Muscle layer of colon (tissue), 2 donors: ENCODE measurements around the gene MAML1.
"Not testable (repeated sequence)": the region's sequence is repeated elsewhere in the genome, so short reads cannot be mapped to it uniquely, and the experiment has no call there.

Experiments used
- H3K27ac ChIP-seq: one replicate; pipeline ENCODE4 v1.7.0; 2013; ENCODE audit warnings: low read depth, mild to moderate bottlenecking, low read length, moderate library complexity
- H3K27me3 ChIP-seq, 2 donors: one replicate each; pipeline ENCODE4 v1.7.0; 2013; ENCODE audit warnings: low read length in 2 of 2, mild to moderate bottlenecking in 2 of 2; ENCODE audit not compliant: insufficient read depth in 2 of 2, control insufficient read depth in 1 of 2
- H3K36me3 ChIP-seq: one replicate; pipeline ENCODE4 v1.7.0; 2013; ENCODE audit warnings: mild to moderate bottlenecking, low read length; ENCODE audit not compliant: insufficient read depth
- H3K4me1 ChIP-seq: one replicate; pipeline ENCODE4 v1.7.0; 2013; ENCODE audit warnings: mild to moderate bottlenecking, low read length; ENCODE audit not compliant: insufficient read depth
- H3K4me3 ChIP-seq, 2 donors: one replicate each; pipeline ENCODE4 v1.7.0; 2013; ENCODE audit warnings: low read length in 2 of 2, low read depth in 1 of 2, mild to moderate bottlenecking in 1 of 2, moderate library complexity in 1 of 2
- H3K9ac ChIP-seq: one replicate; pipeline ENCODE4 v1.7.0; 2013; ENCODE audit warnings: low read length
- H3K9me3 ChIP-seq: one replicate; pipeline ENCODE4 v1.7.0; 2013; ENCODE audit warnings: mild to moderate bottlenecking, low read length
- donor health status: abdominal sarcoma.
- donor health status: Adenocarcinoma of cecum.

MAML1 gene

DNA sequence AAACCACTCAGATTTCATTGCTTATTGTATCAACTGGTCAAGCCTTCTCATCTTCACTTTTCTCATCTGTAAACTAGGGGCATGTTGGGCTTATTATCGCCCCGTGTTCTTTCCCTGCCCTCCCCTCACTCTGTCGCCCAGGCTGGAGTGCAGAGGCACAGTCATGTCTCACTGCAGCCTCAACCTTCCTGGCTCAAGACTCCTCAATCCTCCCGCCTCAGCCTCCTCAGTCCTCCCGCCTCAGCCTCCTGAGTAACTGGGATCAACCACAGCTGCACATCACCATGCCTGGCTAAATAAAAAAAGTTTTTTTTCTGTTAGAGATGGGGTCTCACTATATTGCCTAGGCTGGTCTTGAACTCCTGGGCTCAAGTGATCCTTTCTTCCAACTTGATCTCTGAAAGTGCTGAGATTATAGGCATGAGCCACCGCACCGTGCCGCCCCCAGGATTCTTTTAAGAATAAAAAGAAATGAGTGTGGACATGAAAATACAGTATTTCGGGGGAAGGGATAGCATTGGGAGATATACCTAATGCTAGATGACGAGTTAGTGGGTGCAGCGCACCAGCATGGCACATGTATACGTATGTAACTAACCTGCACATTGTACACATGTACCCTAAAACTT is 2.0 kb downstream of the MAML1 start:
- Histone ChIP-seq H3K9ac (peak overlapping the region; percentile 75), H3K4me3 (peak overlapping the region in 1 of 2 donors; percentile 77), H3K27ac (peak overlapping the region; percentile 27), H3K9me3 (no peaks in the 10 kb centered on the region), H3K27me3 (no peaks in the 10 kb centered on the region), H3K36me3 (peaks cover 13% of the 10 kb centered on the region), H3K4me1 (peaks cover 38% of the 10 kb centered on the region)

DNA sequence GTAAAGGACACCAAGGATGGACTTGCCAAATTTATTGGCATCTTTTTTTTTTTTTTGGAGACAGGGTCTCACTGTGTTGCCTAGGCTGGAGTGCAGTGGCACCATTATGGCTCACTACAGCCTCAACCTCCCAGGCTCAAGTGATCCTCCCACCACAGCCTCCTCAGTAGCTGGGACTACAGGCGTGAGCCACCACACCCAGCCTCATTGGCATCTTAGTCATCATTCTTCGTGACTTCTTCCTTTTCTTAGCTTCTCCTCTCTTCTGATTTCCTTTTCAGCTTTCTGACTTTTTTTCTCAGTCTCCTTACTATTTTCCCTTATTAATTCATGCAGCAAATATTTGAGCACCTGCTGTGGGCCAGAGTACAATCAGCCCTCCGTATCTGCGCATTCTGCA is 6.1 kb downstream of the MAML1 start:
- H3K4me3 ChIP-seq = no peak overlapping the region
- H3K9ac ChIP-seq = no peak overlapping the region
- no peaks in the 10 kb centered on the region for H3K36me3 ChIP-seq

DNA sequence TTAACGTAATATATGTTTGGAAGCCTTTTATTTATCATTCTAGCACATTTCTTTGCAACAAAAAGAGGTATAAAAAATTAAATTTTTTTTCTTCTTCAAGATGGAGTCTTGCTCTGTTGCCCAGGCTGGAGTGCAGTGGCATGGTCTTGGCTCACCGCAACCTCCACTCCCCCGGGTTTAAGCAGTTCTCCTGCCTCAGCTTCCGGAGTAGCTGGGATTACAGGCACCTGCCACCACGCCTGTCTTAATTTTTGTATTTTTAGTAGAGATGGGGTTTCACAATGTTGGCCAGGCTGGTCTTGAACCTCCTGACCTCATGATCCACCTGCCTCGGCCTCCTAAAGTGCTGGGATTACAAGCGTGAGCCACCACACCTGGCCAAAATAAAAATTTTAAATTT is 11.5 kb downstream of the MAML1 start:
- H3K27me3 ChIP-seq, H3K36me3 ChIP-seq, H3K27ac ChIP-seq, H3K9me3 ChIP-seq, H3K4me1 ChIP-seq, H3K9ac ChIP-seq, H3K4me3 ChIP-seq: not testable (repeated sequence)

More for the DNA sequence above, 6.1 kb downstream of the MAML1 start:
- Histone ChIP-seq H3K27me3 (no peaks in the 10 kb centered on the region), H3K4me1 (peaks cover 34% of the 10 kb centered on the region), H3K27ac (no peak overlapping the region), H3K9me3 (no peaks in the 10 kb centered on the region)

DNA sequence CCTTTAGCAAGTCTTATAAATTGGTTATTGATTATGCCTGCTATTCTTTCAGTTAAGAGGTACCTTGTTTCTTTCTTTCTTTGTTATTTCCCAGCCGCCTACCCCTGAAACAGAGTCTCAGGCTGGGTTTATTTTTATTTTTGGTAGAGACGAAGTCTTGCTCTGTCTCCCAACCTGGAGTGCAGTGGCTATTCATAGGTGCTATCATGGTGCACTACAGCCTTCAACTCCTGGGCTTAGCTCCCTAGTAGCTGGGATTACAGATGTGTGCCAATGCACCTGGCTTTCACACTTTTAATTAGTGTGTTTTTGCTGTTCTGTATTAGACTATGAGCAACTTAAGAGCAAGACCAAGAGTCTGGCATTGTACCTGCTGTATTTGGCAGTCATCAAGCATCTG is 14.2 kb downstream of the MAML1 start:
- H3K27ac ChIP-seq = no peak overlapping the region
- H3K36me3 ChIP-seq = peaks cover 6% of the 10 kb centered on the region
- H3K9me3 ChIP-seq = no peaks in the 10 kb centered on the region
- H3K27me3 ChIP-seq = no peaks in the 10 kb centered on the region
- no peak overlapping the region for H3K4me3 ChIP-seq
- no peaks in the 10 kb centered on the region for H3K4me1 ChIP-seq
- H3K9ac ChIP-seq = no peak overlapping the region

DNA sequence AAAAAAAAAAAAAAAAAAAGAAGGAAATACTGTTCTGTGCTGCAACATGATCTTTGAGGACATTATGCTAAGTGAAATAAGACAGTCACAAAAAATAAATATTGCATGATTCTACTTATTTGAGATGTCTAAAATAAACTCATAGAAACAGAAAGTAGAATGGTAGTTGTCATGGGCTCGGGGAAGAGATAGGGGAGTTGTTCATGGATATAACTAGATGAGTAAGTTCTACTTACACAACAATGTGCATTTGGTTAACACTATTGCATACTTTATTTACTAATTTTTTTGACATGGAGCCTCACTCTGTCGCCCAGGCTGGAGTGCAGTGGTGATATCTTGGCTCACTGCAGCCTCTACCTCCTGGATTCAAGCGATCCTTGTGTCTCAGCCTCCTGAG is 15.2 kb downstream of the MAML1 start:
- H3K9ac ChIP-seq = no peak overlapping the region
- H3K36me3 ChIP-seq = peaks cover 6% of the 10 kb centered on the region
- no peak overlapping the region for H3K27ac ChIP-seq
- no peak overlapping the region for H3K4me3 ChIP-seq
- H3K27me3 ChIP-seq = no peaks in the 10 kb centered on the region
- H3K4me1 ChIP-seq = no peaks in the 10 kb centered on the region
- no peaks in the 10 kb centered on the region for H3K9me3 ChIP-seq

DNA sequence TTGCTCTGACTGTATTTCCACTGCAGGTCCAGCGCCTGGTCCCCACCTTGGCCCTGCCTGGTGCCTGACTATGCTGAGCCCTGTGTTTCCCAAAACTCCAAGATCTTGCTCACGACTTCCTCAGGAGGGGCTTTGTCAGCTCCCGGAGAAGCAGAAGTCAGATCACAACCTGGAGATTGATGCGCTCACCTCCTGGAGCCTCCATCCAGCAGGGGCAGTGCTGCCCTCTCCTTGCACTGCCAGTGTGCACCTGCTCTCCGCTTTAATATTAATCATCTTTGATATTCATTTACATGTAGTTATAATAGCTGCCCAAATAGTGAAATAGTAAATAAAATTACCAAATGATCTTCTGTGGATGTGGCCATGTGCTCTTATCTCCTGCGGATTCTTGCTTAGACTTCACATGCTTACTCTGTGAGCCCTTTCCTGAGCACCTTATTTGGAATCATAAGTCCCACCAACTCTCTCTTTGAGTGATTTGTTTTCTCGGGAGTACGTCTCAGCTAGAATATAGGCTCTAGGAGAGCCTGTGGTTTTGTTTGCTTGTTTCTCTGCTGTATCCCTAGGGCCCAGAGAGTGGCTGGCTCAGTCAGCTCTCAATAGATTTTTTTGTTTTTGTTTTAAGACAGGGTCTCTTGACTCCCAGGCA is 17.4 kb downstream of the MAML1 start:
- Histone ChIP-seq H3K9ac (no peak overlapping the region), H3K36me3 (peaks cover 6% of the 10 kb centered on the region), H3K27ac (no peak overlapping the region), H3K4me3 (no peak overlapping the region), H3K9me3 (no peaks in the 10 kb centered on the region), H3K27me3 (no peaks in the 10 kb centered on the region), H3K4me1 (peaks cover 11% of the 10 kb centered on the region)

DNA sequence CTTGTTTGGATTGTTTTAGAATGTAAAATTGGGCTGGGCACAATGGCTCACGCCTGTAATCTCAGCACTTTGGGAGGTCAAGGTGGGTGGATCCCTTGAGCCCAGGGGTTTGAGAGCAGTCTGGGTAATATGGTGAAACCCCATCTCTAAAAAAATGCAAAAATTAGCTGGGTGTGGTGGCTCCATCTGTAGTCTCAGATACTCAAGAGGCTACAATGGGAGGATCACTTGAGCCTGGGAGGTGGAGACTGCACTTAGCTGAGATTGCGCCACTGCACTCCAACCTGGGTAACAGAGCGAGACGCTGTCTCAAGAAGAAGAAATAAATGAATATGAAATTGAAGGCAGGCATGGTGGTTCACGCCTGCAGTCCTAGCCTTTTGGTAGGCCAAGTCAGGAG is 21.3 kb downstream of the MAML1 start:
- Histone ChIP-seq H3K9me3 (no peaks in the 10 kb centered on the region), H3K27me3 (no peaks in the 10 kb centered on the region), H3K4me1 (peaks cover 19% of the 10 kb centered on the region), H3K27ac (no peak overlapping the region), H3K36me3 (peaks cover 6% of the 10 kb centered on the region), H3K4me3 (no peak overlapping the region), H3K9ac (no peak overlapping the region)

DNA sequence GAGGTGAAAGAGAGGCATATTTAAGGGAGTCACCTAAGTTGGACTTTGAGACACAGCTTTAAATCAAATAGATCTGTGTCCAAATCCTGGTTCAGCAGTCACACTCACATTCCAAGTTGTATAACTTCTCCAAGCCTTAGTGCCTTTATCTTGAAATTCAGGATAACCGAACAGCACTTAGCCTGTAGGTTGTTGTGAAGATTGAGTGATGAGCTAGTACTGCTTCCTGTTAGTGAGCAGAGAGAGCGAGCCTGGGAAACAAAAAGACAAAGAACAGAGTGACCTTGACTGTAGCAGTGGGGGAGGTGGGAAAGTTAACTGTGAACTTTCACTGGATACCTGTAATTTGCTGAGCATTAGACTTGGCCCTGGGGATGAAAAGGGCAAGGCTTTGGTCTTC is 22.4 kb downstream of the MAML1 start:
- Histone ChIP-seq H3K4me1 (peaks cover 29% of the 10 kb centered on the region), H3K4me3 (no peak overlapping the region), H3K9me3 (no peaks in the 10 kb centered on the region), H3K9ac (no peak overlapping the region), H3K27me3 (no peaks in the 10 kb centered on the region), H3K36me3 (peaks cover 2% of the 10 kb centered on the region), H3K27ac (no peak overlapping the region)

DNA sequence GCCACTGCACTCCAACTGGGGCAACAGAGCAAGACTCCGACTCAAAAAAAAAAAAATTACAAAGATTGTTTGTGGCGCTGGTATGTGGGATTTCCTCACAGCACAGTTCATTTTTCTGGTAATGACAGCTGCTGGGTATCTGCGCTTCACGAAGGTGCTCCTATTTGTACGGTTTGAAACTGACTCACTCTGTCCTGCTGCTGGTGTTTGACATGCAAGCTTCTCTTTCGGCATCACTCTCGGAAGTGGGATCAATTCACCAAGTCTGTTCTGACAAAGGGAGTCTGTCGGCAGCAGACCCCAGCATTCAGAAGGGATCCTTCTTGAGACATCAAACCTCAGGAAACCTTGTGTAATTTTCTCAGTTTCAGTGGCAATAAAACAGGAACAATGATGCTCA is 26.3 kb downstream of the MAML1 start:
- H3K27me3 ChIP-seq = no peaks in the 10 kb centered on the region
- peaks cover 55% of the 10 kb centered on the region for H3K4me1 ChIP-seq
- H3K36me3 ChIP-seq = no peaks in the 10 kb centered on the region
- no peaks in the 10 kb centered on the region for H3K9me3 ChIP-seq
- H3K4me3 ChIP-seq = no peak overlapping the region
- H3K9ac ChIP-seq = no peak overlapping the region
- no peak overlapping the region for H3K27ac ChIP-seq

DNA sequence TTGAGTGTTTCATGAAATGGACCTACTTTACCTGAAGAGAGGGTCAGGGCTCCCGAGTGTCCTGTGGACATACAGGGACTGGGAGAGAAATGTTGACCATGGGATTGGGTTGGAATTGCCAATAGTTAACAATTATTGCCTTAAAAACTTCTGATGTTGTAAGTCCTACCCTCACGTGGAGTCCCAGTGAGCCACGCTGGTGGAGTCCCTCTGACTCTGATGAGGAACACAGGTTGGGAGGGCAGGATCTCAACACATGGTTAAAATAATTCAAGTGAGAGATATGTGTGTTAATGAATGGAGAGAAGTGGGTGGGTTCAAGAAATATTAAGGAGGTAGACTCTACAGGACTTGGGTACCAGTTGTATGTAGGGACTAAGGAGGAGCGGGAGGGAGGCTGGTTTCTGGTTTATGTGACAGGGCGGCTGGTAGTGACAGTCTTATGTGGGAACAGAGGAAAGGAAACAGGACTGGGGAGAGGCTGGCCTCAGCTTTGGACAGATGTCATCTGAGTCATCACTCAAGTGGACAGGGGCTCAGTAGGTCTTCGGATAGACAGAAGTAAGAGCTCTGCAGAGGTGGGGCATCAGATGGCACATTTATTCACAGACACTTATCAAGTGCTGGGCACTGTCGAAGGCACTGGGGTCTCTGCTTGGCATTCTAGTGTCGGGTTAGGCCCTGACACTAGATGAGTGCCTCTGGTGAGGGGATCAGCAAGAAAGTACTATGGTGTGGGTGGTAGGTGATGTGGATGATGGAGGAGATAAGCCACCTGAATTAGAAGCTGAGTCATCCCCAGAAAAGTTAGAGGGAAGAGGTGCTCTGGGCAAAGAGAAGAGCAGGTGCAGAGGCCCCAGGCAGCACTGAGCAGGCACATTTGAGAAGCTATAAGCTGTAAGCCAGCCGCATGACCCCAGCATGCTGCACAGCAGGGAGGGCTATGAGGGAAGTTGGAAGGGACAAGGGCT is 27.2 kb downstream of the MAML1 start:
- Histone ChIP-seq H3K9me3 (no peaks in the 10 kb centered on the region), H3K27me3 (no peaks in the 10 kb centered on the region), H3K36me3 (no peaks in the 10 kb centered on the region), H3K27ac (no peak overlapping the region), H3K4me1 (peaks cover 53% of the 10 kb centered on the region), H3K9ac (no peak overlapping the region), H3K4me3 (no peak overlapping the region)

DNA sequence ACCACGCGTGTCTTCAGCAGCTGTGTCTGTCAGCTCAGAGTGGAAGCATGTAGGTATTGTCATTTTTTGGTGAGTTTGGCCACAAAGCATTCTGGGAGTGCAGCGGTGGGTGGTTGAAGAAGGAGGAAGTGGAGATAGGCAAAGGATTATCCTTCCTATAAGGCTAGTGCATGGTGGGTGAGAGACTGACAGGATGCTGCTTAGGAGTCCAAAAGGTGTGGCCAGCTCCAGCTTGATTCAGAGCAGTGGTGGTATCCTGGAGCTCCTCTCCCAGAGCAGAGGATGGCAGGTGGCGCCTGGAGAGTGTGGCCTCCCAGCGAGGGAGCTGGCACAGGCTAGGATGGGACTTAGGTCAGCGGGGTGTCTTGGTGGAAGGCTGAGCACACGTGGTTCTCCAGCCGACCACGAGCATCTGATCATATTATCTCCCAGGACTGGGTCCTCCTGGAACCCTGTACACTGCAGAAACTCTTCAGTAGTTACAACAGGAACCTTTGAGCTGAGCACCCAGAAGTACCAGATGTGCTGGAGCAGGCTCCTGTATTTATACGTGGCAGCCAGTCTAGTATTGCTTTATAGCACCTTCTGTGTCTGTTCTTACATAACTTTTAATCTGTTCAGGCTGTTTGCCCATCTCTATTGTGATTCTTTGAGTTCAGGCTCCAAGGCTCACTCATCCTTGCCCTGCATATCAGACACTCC is 29.6 kb downstream of the MAML1 start:
- Histone ChIP-seq H3K4me1 (peaks cover 67% of the 10 kb centered on the region), H3K36me3 (peaks cover 17% of the 10 kb centered on the region), H3K4me3 (no peak overlapping the region), H3K27ac (no peak overlapping the region), H3K9ac (no peak overlapping the region), H3K9me3 (no peaks in the 10 kb centered on the region), H3K27me3 (no peaks in the 10 kb centered on the region)
